ENCODE results near the gene LFNG.

Gene LFNG

DNA sequence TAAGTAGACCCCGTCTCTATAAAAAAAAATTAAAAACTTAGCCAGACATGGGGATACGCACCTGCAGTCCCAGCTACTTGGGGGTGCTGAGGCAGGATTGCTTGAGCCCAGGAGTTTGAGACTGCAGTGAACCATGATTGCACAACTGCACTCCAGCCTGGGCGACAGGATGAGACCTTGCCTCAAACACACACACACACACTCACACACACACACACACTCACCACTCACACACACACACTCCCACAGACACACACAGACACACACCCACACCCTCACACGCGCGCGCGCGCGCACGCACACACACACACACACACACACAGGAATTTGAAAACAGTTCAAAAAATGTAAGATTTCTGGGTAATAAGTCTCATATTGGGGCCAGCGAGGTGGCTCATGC is 34.7 kb upstream of the LFNG start:
- DNase-seq, result no peak

DNA sequence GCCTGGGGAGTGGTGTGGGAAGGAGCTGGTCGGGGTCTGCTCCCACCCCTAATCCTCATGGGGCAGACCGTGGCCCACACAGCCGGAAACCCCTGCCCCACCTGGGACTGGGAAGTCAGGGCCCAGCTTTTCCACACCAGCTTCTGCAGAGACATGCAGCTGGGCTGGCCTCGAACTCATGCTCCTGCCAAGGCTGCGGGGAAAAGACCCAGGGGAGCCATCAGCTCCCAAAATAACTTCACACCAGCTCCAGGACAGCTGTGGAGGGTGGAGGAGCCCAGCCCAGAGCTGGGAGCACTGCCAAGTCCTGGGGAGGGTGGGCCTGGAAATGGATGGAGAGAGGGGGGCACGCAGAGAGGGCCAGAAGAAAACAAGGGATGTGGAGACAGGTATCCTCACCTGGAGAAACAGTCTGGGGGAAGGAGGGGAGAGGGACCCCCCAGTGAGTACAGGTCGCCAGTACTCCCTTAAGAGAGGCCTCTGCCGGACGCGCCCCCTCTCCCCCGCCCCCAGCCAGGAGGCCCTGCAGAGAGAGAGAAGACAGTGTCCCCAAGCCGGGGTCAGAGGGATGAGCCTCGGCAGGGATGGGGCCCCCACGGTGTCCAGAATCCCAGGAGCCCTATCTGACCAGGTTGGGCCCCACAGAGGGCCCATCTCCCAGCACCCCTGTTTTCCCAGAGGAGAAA is 31.8 kb upstream of the LFNG start:
- no peak for DNase-seq

GRCh38 chr7:2488272-2488645 is 31.3 kb upstream of the LFNG start:
- no peak for DNase-seq

DNA sequence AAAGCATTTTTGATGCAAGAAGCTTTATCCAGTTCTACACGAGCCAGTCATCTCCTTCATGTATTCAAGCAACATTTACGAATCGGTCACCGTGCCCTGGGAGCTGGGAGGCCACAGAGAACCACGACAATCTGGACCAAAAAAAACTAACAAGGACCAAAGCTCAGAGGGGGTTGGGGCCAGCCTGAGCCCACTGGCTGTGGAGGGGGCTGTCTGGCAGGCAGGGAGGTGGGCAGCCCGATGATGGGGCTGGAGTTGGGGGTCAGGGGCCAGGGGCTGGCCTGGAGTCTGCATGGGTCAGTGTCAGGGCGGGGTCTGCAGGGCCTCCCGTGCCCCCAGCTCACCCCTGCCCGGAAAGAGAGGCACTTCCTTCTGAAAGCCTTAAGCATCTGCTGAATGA is 30.9 kb upstream of the LFNG start:
- DNase-seq, result no peak

DNA sequence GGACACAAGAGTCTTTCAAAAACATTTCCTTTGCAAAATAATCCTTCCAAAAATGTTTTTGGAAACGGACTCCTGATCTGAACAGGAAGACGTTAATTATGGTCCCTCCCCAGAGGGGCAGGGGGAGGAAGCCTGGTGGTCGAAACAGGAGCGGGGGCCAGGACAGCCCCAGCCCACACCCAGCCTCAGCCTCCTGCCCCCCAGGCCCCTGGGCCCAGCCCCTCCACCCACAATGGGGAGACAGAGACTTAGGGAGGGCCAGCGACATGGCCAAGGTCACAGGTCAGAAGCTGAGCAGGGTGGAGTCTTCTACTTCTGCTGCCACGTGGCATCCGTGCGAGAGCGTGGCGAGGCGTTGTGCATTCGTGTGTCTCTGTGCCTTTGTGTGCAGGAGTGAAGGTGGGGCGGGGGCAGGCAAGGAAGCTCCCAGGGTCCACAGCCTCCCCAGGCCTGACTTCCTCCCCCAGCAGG is 29.4 kb upstream of the LFNG start:
- DNase-seq, result no peak

GRCh38 chr7:2492038-2492437 is 27.5 kb upstream of the LFNG start:
- no peak for DNase-seq

GRCh38 chr7:2493205-2494164 is 26.1 kb upstream of the LFNG start:
- peak; percentile 23 for DNase-seq

- DNase-seq, result no peak
Measured at GRCh38 chr7:2494191-2495130, 25.1 kb upstream of the LFNG start.

GRCh38 chr7:2495418-2496299 is 23.9 kb upstream of the LFNG start:
- no peak for DNase-seq

DNA sequence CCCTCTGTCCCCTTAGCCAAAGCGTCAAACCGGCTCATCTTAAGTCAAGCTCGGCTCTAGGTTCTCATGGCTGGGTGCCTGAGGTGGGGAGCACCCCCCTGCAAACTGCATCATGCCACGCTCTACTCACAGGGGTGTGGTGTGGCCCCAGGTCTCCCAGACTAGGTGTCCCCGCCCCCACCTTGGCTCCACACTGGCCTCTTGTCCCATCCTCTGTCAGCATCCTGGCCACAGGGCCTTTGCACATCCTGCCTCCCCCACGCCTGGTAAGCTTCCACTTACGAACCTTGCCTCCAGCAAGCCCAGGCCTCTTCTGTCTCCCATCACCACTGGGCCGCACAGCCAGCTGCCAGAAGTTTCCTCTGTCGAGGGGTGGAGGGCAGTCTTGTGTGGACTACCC is 23.2 kb upstream of the LFNG start:
- no peak for DNase-seq

DNA sequence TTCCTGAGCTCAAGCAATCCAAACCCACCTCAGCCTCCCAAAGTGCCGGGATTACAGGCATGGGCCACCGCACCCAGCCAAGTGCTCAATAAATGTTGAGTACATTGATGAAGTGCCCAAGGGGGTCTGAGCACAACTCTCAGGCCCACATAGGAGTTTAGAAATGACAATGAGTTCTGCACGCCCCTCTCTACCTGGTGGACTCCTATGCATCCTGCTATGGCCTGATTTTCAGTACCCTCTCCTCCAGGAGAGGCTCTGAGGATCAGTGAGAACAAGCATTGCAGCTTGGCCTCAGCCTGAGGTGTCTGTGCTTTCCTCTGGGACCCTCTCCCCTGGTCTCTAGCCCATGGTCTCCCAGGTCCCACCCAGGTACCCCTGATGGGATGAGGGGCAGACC is 22.5 kb upstream of the LFNG start:
- no peak for DNase-seq

DNA sequence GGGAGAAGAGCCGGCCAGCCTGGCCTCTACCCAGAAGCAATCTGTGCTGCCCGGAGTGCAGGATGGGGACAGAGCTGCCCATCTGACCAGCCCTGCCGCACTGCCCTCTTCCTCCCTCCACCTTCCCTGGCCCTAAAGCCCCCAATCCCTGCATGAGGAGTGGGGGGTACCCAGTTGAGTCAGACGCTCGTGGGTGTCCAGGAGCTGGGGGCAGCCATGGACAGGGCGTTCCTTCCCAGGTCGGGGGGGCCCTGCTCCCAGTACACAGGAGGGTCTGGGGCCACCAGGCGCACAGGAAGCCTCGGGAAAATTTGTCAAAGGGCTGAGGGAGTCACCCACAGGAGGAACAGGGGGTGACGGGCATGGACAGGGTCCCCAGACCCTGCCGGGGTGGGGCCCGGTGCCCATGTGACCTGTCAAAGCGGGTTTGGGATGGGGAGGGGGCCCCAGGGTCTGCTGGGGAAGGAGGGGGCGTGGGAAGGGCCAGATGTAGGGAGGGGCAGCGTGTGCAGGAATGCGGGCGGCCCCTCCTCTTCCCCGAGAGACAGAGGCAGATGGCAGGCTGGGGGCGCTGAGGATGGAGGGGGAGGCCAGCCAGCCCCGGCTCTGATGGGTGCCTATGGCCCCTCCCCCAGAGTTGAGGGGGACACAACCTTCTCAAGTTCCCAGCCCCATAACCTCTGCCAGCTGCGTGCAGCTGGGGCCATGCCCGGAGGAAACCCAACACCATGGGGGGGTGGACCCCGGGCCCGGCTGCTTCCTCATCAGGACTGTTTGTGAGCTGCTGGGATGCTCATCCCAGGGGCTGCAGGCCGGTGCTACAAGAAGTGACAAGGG is 21.9 kb upstream of the LFNG start:
- peak; percentile 13 for DNase-seq

GRCh38 chr7:2498708-2499107 is 20.9 kb upstream of the LFNG start:
- no peak for DNase-seq

DNA sequence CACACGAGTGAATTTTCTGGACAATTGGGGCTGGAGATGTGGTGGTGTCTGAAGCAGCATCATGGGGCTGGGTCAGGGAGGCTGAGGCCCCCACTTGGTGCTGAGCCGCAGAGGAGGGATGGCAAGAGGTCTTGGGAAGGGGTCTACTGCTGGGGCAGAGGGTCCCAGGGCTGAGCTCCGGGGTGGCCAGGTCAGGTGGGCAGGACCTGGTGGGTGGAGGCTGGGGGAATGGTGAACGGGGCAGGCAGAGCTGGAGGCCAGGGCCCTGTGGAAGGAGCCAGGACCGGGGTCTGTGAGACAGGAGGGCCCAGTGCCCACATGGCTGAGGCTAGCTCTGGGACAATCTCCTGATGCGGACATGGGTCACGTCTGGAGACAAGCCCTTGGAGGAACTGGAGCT is 20.4 kb upstream of the LFNG start:
- DNase-seq, result no peak

GRCh38 chr7:2499719-2500430 is 19.7 kb upstream of the LFNG start:
- DNase-seq, result no peak

- no peak for DNase-seq
Measured at GRCh38 chr7:2500701-2501100, 18.9 kb upstream of the LFNG start.

GRCh38 chr7:2501947-2502646 is 17.5 kb upstream of the LFNG start:
- DNase-seq, result no peak

DNA sequence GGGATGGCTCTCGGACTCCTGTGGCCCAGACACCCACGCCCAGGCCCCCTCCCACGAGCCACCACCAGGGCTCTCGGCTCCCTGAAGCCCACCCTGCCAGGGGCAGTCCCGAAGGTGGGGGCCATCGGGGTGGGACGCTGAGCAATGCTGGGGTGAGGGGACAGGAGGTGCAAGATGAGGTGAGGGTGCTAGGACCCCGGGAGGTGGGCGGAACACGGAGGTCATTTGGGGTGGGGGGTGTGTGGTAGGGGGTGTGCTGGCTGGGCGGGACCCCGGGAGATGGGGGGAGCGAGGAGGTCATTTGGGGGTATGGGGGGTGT is 17.0 kb upstream of the LFNG start:
- no peak for DNase-seq
